ENCODE data around the gene SLC15A1. TPM values are rescaled to one million over a fixed set of nuclear protein-coding genes. Genes with fewer than 3 reads are reported as not detected.

The SLC15A1 gene
- total RNA-seq, 2 experiments from 2014 or later = not detected

GRCh38 chr13:98652276-98652675 lies 100.2 kb downstream of the SLC15A1 start:
- no peaks in the 10 kb centered on the region for H4K20me1 ChIP-seq (ENCODE audit: insufficient read depth, low read length)
- no peak overlapping the region for H3K4me2 ChIP-seq (ENCODE audit: low read length)
- no peak for TF ChIP-seq CTCF (conservative IDR thresholded peaks at IDR 0.05; ENCODE audit: low read length)
- TF ChIP-seq EZH2phosphoT487 (IDR thresholded peaks at IDR 0.05; ENCODE audit: borderline replicate concordance, low read depth, low read length) = no peak
- no peaks in the 10 kb centered on the region for H3K79me2 ChIP-seq (ENCODE audit: insufficient read depth, low read depth, low read length)
- H2AFZ ChIP-seq (ENCODE audit: low read length) = no peak overlapping the region
- intact Hi-C loops (cut with micrococcal nuclease; ENCODE audit: unreplicated experiment) = no loop called here
- no TSS peak for BruUV-seq (replicated peaks)
- no peaks in the 10 kb centered on the region for H3K9me2 ChIP-seq (ENCODE audit: insufficient read depth, low read length)
- H3K27ac ChIP-seq (ENCODE audit: low read depth, low read length, poor library complexity, severe bottlenecking) = no peak overlapping the region
- no peaks in the 10 kb centered on the region for H3K36me3 ChIP-seq (ENCODE audit: insufficient read depth, low read length)
- POLR2A ChIA-PET = interaction anchor here (0.6 kb wide), 1 partner anchor 62 kb away, joined by 7 read pairs; no protein-coding TSS in a partner anchor
- no peaks in the 10 kb centered on the region for H3K9me3 ChIP-seq (ENCODE audit: low read length)
- no peak overlapping the region for H3K4me3 ChIP-seq (ENCODE audit: low read depth, low read length, poor library complexity, severe bottlenecking)
- no peak for DNase-seq (ENCODE audit: low spot score)
- H3K4me1 ChIP-seq (ENCODE audit: insufficient read depth, low read length, poor library complexity, severe bottlenecking) = no peaks in the 10 kb centered on the region
- CTCF ChIA-PET (ENCODE audit: unreplicated experiment) = no interaction called here

GRCh38 chr13:98651744-98652143 lies 100.7 kb downstream of the SLC15A1 start:
- no peaks in the 10 kb centered on the region for H3K79me2 ChIP-seq (ENCODE audit: insufficient read depth, low read depth, low read length)
- no peak overlapping the region for H3K4me3 ChIP-seq (ENCODE audit: low read depth, low read length, poor library complexity, severe bottlenecking)
- DNase-seq (ENCODE audit: low spot score) = no peak
- ChIA-PET CTCF (ENCODE audit: unreplicated experiment) (no interaction called here), POLR2A (interaction anchor here (0.6 kb wide), 1 partner anchor 216 kb away, joined by 3 read pairs; no protein-coding TSS in a partner anchor)
- H3K27ac ChIP-seq (ENCODE audit: low read depth, low read length, poor library complexity, severe bottlenecking) = no peak overlapping the region
- no peak for TF ChIP-seq CTCF (conservative IDR thresholded peaks at IDR 0.05; ENCODE audit: low read length)
- no peak for TF ChIP-seq EZH2phosphoT487 (IDR thresholded peaks at IDR 0.05; ENCODE audit: borderline replicate concordance, low read depth, low read length)
- BruUV-seq (replicated peaks) = no TSS peak
- intact Hi-C loops (cut with micrococcal nuclease; ENCODE audit: unreplicated experiment) = no loop called here
- H3K9me2 ChIP-seq (ENCODE audit: insufficient read depth, low read length) = no peaks in the 10 kb centered on the region
- no peaks in the 10 kb centered on the region for H3K9me3 ChIP-seq (ENCODE audit: low read length)
- H3K36me3 ChIP-seq (ENCODE audit: insufficient read depth, low read length) = no peaks in the 10 kb centered on the region
- no peak overlapping the region for H3K4me2 ChIP-seq (ENCODE audit: low read length)
- H2AFZ ChIP-seq (ENCODE audit: low read length) = no peak overlapping the region
- H3K4me1 ChIP-seq (ENCODE audit: insufficient read depth, low read length, poor library complexity, severe bottlenecking) = no peaks in the 10 kb centered on the region
- no peaks in the 10 kb centered on the region for H4K20me1 ChIP-seq (ENCODE audit: insufficient read depth, low read length)

- Histone ChIP-seq H3K27ac (ENCODE audit: low read depth, low read length, poor library complexity, severe bottlenecking) (no peak overlapping the region), H3K4me3 (ENCODE audit: low read depth, low read length, poor library complexity, severe bottlenecking) (no peak overlapping the region), H3K4me2 (ENCODE audit: low read length) (no peak overlapping the region), H3K9me3 (ENCODE audit: low read length) (no peaks in the 10 kb centered on the region), H3K9me2 (ENCODE audit: insufficient read depth, low read length) (no peaks in the 10 kb centered on the region), H2AFZ (ENCODE audit: low read length) (no peak overlapping the region), H3K36me3 (ENCODE audit: insufficient read depth, low read length) (no peaks in the 10 kb centered on the region), H4K20me1 (ENCODE audit: insufficient read depth, low read length) (no peaks in the 10 kb centered on the region), H3K79me2 (ENCODE audit: insufficient read depth, low read depth, low read length) (no peaks in the 10 kb centered on the region), H3K4me1 (ENCODE audit: insufficient read depth, low read length, poor library complexity, severe bottlenecking) (no peaks in the 10 kb centered on the region)
- no peak for DNase-seq (ENCODE audit: low spot score)
- TF ChIP-seq CTCF (conservative IDR thresholded peaks at IDR 0.05; ENCODE audit: low read length) (no peak), EZH2phosphoT487 (IDR thresholded peaks at IDR 0.05; ENCODE audit: borderline replicate concordance, low read depth, low read length) (no peak)
- CTCF ChIA-PET (ENCODE audit: unreplicated experiment) = no interaction called here
- no TSS peak for BruUV-seq (replicated peaks)
- POLR2A ChIA-PET = interaction anchor here (0.6 kb wide), 1 partner anchor 167 kb away, joined by 3 read pairs; no protein-coding TSS in a partner anchor
- intact Hi-C loops (cut with micrococcal nuclease; ENCODE audit: unreplicated experiment) = no loop called here
These were observed 101.9 kb downstream of the SLC15A1 start for GRCh38 chr13:98650396-98651107.

Data from OCI-LY7 (cell line).